Hepatocyte (in vitro differentiated cells): ENCODE results near the gene DCTPP1.

Experiments
- EZH2phosphoT487 ChIP-seq: fragments of 200-600 bp; sonication (generic); IDR thresholded peaks from one replicate; pipeline ENCODE4 v1.6.1; 2018; ENCODE audit warnings: antibody characterized with exemption, mild to moderate bottlenecking, low read depth, moderate library complexity; ENCODE audit not compliant: unreplicated experiment, severe bottlenecking
- TF ChIP-seq, protein P1 (sequence below): fragments of 200-600 bp; sonication (generic); IDR thresholded peaks from 2 replicates; pipeline ENCODE4 v1.5.1; 2016; ENCODE audit warnings: antibody characterized with exemption, mild to moderate bottlenecking; ENCODE audit not compliant: poor library complexity

DNA sequence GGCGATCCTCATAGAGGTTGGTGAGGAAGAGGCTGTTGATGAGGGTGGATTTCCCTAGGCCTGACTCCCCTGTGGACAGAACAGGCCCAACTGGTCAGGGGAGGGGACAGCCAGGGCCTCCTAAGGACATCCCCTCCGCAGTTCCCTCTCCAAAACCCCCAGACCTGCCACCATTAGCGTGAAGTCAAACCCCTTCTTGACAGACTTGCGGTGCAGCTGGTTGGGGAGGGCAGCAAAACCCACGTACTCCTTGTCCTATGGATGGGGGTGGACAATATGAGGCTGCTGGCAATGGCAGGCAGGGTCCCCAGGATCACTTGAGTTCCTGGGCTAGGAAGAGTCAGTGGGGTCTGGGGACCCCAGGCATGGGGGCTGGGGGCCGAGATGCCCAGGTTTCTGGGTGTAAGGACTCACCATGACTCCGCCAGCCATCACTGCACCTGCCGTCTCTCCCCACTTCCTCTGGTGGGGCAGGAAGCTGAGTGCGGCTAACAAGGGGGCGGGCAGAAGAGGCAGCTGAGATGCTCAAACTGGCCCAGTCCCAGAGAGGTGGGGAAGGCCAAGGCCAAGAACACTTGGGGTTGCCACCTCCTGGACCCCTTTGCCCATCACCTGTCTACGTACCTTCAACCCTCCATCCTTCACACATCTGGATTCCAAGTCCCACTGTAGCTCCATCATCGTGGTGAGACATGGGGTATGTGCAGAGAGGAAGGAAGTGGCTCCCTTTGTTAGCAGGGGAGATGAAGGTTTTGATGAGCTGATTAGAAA is 47.5 kb downstream of the DCTPP1 start, which contains the start of gene SEPTIN1:
- TF ChIP-seq, protein P1, sequence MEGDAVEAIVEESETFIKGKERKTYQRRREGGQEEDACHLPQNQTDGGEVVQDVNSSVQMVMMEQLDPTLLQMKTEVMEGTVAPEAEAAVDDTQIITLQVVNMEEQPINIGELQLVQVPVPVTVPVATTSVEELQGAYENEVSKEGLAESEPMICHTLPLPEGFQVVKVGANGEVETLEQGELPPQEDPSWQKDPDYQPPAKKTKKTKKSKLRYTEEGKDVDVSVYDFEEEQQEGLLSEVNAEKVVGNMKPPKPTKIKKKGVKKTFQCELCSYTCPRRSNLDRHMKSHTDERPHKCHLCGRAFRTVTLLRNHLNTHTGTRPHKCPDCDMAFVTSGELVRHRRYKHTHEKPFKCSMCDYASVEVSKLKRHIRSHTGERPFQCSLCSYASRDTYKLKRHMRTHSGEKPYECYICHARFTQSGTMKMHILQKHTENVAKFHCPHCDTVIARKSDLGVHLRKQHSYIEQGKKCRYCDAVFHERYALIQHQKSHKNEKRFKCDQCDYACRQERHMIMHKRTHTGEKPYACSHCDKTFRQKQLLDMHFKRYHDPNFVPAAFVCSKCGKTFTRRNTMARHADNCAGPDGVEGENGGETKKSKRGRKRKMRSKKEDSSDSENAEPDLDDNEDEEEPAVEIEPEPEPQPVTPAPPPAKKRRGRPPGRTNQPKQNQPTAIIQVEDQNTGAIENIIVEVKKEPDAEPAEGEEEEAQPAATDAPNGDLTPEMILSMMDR, result no peak
- no peak for TF ChIP-seq EZH2phosphoT487
